SK-N-MC (cell line): ENCODE results near the gene PNPLA5.

Source experiments
- EZH2 ChIP-seq: fragments of 200-600 bp; sonication (generic); IDR thresholded peaks from one replicate; pipeline ENCODE4 v1.6.1; 2017; ENCODE audit warnings: antibody characterized with exemption
- POLR2AphosphoS5 ChIP-seq: IDR thresholded peaks from 2 replicates; pipeline ENCODE4 v1.6.1; 2012; ENCODE audit warnings: mild to moderate bottlenecking, low read depth, low read length, borderline replicate concordance

- no peak for TF ChIP-seq POLR2AphosphoS5
- TF ChIP-seq EZH2, result no peak
These were observed 30.3 kb upstream of the PNPLA5 start for GRCh38 chr22:43922123-43922522.
